ENCODE measurements around the gene TPRG1L.

TPRG1L gene

DNA sequence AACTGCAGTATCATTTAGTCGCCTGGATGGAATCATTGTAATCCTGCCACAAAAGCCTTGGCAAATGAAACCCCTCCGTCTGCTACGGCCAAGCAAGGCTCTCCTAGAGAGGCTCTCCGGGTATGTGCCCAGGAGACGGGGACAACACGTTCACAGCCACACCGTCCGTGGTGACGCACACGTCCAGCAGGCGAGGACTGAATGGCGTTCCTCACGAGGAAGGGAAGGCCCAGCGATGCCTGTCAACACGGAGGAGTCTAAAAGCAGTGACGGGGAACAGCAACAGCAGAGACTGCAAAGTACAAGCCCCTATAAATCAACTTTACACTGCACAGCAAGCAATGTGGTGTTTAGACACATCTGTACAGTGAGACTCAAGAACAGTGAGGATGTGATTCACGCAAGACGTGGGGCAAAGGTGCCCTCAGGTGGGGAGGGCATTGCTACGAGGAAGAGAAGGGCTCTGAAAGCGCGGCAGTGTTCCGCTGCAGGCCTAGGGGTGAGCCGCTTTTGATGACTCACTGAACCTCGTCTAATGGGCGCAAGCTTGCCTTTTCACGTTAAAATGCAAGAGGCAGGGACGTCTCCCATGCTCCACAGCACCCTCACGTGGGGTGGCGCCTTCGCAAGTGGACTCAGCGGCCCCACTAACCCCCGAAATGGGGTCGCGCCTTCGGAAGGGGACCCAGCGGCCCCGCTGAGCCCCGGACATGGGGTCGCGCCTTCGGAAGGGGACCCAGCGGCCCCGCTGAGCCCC, 18.3 kb downstream of the TPRG1L start:
- Histone ChIP-seq H3K4me1 (ENCODE audit: insufficient read depth, low read length, severe bottlenecking) (peaks cover under 1% of the 10 kb centered on the region), H3K79me2 (ENCODE audit: insufficient read depth, low read length) (no peaks in the 10 kb centered on the region), H3K27ac (ENCODE audit: low read depth, low read length, poor library complexity, severe bottlenecking) (no peak overlapping the region), H4K20me1 (ENCODE audit: insufficient read depth, low read length) (no peaks in the 10 kb centered on the region), H3K4me2 (ENCODE audit: low read length) (no peak overlapping the region), H2AFZ (ENCODE audit: low read length) (no peak overlapping the region), H3F3A (ENCODE audit: insufficient read depth, low read length) (no peaks in the 10 kb centered on the region), H3K4me3 (ENCODE audit: low read depth, low read length, poor library complexity, severe bottlenecking) (no peak overlapping the region), H3K36me3 (ENCODE audit: insufficient read depth, low read length) (peaks cover 27% of the 10 kb centered on the region; the same call in 1 of the 2 replicates), H3K9ac (ENCODE audit: low read length) (no peak overlapping the region), H3K9me2 (ENCODE audit: low read depth, low read length) (no peaks in the 10 kb centered on the region), H3K27me3 (ENCODE audit: insufficient read depth, low read length) (no peaks in the 10 kb centered on the region), H3K9me3 (ENCODE audit: low read length) (no peaks in the 10 kb centered on the region)
- TF ChIP-seq, protein P1, sequence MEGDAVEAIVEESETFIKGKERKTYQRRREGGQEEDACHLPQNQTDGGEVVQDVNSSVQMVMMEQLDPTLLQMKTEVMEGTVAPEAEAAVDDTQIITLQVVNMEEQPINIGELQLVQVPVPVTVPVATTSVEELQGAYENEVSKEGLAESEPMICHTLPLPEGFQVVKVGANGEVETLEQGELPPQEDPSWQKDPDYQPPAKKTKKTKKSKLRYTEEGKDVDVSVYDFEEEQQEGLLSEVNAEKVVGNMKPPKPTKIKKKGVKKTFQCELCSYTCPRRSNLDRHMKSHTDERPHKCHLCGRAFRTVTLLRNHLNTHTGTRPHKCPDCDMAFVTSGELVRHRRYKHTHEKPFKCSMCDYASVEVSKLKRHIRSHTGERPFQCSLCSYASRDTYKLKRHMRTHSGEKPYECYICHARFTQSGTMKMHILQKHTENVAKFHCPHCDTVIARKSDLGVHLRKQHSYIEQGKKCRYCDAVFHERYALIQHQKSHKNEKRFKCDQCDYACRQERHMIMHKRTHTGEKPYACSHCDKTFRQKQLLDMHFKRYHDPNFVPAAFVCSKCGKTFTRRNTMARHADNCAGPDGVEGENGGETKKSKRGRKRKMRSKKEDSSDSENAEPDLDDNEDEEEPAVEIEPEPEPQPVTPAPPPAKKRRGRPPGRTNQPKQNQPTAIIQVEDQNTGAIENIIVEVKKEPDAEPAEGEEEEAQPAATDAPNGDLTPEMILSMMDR (IDR thresholded peaks at IDR 0.05; ENCODE audit: low read length), result no peak
- TF ChIP-seq EZH2 (IDR thresholded peaks at IDR 0.05; ENCODE audit: borderline replicate concordance, low read length), result no peak

DNA sequence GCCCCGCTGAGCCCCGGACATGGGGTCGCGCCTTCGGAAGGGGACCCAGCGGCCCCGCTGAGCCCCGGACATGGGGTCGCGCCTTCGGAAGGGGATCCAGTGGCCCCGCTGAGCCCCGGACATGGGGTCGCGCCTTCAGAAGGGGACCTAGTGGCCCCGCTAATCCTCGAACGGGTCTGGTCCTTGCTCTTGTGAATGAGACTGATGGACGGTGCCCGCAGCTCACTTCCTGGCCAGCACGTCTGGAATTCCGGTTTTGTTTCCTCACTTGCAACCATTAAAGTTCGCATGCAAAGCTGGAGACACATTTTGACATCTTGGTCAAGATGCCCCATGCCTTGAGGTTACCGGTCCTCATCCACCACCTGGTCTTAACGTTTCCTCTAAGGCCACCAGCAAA, 19.5 kb downstream of the TPRG1L start:
- TF ChIP-seq EZH2 (IDR thresholded peaks at IDR 0.05; ENCODE audit: borderline replicate concordance, low read length), result no peak
- TF ChIP-seq, protein P1 (IDR thresholded peaks at IDR 0.05; ENCODE audit: low read length), result no peak
- peaks cover 20% of the 10 kb centered on the region; the same call in 1 of the 2 replicates for H3K36me3 ChIP-seq (ENCODE audit: insufficient read depth, low read length)
- no peaks in the 10 kb centered on the region for H3F3A ChIP-seq (ENCODE audit: insufficient read depth, low read length)
- no peaks in the 10 kb centered on the region for H3K79me2 ChIP-seq (ENCODE audit: insufficient read depth, low read length)
- no peak overlapping the region for H3K9ac ChIP-seq (ENCODE audit: low read length)
- H3K27me3 ChIP-seq (ENCODE audit: insufficient read depth, low read length), result no peaks in the 10 kb centered on the region
- no peaks in the 10 kb centered on the region for H3K9me2 ChIP-seq (ENCODE audit: low read depth, low read length)
- H3K4me2 ChIP-seq (ENCODE audit: low read length), result no peak overlapping the region
- H2AFZ ChIP-seq (ENCODE audit: low read length), result no peak overlapping the region
- no peak overlapping the region for H3K4me3 ChIP-seq (ENCODE audit: low read depth, low read length, poor library complexity, severe bottlenecking)
- no peaks in the 10 kb centered on the region for H4K20me1 ChIP-seq (ENCODE audit: insufficient read depth, low read length)
- no peaks in the 10 kb centered on the region for H3K9me3 ChIP-seq (ENCODE audit: low read length)
- H3K4me1 ChIP-seq (ENCODE audit: insufficient read depth, low read length, severe bottlenecking), result peaks cover 12% of the 10 kb centered on the region
- H3K27ac ChIP-seq (ENCODE audit: low read depth, low read length, poor library complexity, severe bottlenecking), result no peak overlapping the region

DNA sequence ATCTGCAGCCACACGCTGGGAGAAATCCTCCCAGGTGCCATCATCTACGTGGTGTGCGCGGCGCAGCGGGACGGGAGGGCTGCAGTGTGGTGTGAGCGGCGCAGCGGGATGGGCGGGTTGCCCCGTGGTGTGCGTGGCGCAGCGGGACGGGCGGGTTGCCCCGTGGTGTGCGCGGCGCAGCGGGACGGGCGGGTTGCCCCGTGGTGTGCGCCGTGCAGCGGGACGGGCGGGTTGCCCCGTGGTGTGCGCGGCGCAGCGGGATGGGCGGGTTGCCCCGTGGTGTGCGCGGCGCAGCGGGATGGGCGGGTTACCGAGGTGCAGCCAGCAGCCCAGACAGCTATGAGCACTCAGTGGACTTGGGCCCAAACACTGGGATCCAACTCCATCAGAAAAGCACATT, 20.4 kb downstream of the TPRG1L start:
- no peaks in the 10 kb centered on the region for H3K9me2 ChIP-seq (ENCODE audit: low read depth, low read length)
- H2AFZ ChIP-seq (ENCODE audit: low read length), result no peak overlapping the region
- no peaks in the 10 kb centered on the region for H3K79me2 ChIP-seq (ENCODE audit: insufficient read depth, low read length)
- peaks cover 20% of the 10 kb centered on the region; the same call in 1 of the 2 replicates for H3K36me3 ChIP-seq (ENCODE audit: insufficient read depth, low read length)
- H3K27ac ChIP-seq (ENCODE audit: low read depth, low read length, poor library complexity, severe bottlenecking), result no peak overlapping the region
- no peaks in the 10 kb centered on the region for H3K27me3 ChIP-seq (ENCODE audit: insufficient read depth, low read length)
- H3K4me1 ChIP-seq (ENCODE audit: insufficient read depth, low read length, severe bottlenecking), result peaks cover 14% of the 10 kb centered on the region
- no peak for TF ChIP-seq EZH2 (IDR thresholded peaks at IDR 0.05; ENCODE audit: borderline replicate concordance, low read length)
- TF ChIP-seq, protein P1 (IDR thresholded peaks at IDR 0.05; ENCODE audit: low read length), result no peak
- no peak overlapping the region for H3K9ac ChIP-seq (ENCODE audit: low read length)
- no peaks in the 10 kb centered on the region for H3K9me3 ChIP-seq (ENCODE audit: low read length)
- no peak overlapping the region for H3K4me3 ChIP-seq (ENCODE audit: low read depth, low read length, poor library complexity, severe bottlenecking)
- no peaks in the 10 kb centered on the region for H3F3A ChIP-seq (ENCODE audit: insufficient read depth, low read length)
- H3K4me2 ChIP-seq (ENCODE audit: low read length), result no peak overlapping the region
- H4K20me1 ChIP-seq (ENCODE audit: insufficient read depth, low read length), result no peaks in the 10 kb centered on the region

All from OCI-LY1 (cell line).